HG02938 (cell line): ENCODE results near the gene CACNA2D1.
"Not testable (repeated sequence)": the region's sequence is repeated elsewhere in the genome, so short reads cannot be mapped to it uniquely, and the experiment has no call there.

Experiments
- ATAC-seq: cut with Tn5 transposase; IDR thresholded peaks from one replicate; pipeline ENCODE4 v1.9.1; 2021; ENCODE audit warnings: mild to moderate bottlenecking, moderate library complexity; ENCODE audit not compliant: unreplicated experiment

Gene CACNA2D1

DNA sequence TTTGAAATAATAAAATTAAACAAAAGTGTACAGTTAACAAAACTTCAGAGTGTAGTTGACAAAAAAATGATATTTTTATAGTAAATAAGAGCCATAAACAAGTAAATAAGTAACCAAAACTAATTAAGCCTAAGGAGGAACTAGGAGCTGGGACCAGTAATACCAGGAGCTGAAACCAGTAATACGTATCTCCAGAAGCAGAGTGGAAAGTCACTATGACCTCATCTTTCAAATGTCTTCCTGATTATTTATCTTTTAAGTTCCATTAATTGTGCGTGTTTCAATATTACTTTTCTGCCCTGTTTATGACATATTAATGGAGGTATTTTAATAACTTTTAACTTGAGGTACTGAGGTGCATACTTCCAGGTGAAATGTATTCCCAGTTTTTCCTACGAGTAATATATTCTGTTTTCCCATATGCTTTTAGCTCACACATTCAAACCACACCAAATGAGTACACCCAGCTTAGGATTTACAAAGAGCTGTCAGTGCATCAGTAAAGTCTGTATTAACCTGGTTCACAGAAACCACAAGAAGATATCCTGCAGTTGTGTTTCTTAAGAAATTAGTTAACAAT is 390.0 kb downstream of the CACNA2D1 start:
- no peak for ATAC-seq

DNA sequence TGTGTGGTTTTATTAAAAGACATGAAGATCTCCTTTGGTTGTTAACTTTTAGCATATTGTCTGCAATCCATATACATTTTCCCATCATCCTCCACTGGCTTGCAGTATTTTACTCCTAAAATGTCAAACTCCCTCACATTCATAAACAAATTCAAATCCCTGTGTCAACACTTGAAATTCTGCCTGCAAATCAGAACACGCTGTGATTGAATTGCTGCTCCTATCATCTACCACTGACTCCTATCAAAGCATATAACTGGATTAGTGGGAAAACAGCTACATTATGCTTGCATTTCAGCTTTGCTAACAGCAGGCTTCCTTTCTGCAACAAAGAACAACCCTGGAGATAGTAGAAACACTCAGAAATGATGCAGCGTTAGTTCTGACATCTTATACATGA is 392.0 kb downstream of the CACNA2D1 start:
- no peak for ATAC-seq

- ATAC-seq = no peak
These were observed 392.8 kb downstream of the CACNA2D1 start for GRCh38 chr7:82050792-82051191.

GRCh38 chr7:82049891-82050533 is 393.6 kb downstream of the CACNA2D1 start:
- no peak for ATAC-seq

GRCh38 chr7:82049442-82049841 is 394.1 kb downstream of the CACNA2D1 start:
- ATAC-seq = no peak

- no peak for ATAC-seq
These were observed 399.0 kb downstream of the CACNA2D1 start for GRCh38 chr7:82044497-82045080.

GRCh38 chr7:82039621-82040020 is 404.0 kb downstream of the CACNA2D1 start:
- no peak for ATAC-seq

DNA sequence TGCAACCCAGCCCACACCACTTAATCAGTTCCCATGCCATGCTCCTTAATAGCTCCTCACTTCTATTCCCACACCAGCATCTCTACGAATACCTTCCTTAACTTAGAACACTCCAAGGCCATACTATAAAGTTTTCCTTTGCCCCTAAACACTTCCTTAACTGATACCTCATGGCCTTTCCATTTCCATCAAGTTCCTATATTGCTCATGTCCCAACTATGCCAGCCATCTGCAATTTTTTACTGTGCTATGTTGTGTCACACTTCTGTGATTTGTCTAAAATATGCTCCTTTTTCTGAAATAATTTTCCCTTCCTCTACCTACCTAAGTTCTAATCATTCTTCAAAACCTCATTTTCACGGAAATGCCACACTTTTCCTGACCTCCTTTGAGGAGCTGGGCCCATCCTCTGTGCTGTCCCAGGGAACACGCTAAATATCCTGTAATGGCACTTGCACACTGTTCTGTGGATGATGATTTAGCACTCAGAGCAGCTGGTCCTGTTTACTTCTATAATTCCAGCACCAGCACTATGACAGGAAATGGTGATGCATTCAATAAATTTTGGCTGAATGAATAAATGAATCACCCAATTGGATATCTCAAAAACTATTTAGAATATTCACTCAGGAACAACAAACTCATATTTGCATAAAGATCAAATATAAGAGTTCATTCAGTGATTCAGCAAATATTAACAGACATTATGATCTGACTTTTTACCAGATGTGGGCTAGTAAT is 407.3 kb downstream of the CACNA2D1 start:
- no peak for ATAC-seq

GRCh38 chr7:82035456-82035855 is 408.1 kb downstream of the CACNA2D1 start:
- no peak for ATAC-seq

DNA sequence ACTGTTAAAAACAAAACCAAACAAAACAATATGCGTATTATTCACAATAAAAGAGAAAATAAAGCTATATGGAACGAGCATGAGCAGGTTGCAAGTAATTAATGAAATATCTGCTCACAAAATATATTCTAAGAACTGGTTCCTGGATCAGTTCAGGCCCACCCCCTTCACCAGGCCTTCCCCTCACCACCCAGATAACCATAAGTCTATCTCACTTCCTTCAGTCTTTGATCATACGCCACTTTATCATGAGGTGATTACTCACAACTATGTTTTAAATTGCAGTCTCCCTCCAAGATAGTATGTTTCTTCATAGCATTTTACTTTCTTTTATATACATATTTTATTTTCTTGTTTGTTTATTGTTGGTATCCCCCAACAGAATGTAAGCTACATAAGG is 410.7 kb downstream of the CACNA2D1 start:
- no peak for ATAC-seq

DNA sequence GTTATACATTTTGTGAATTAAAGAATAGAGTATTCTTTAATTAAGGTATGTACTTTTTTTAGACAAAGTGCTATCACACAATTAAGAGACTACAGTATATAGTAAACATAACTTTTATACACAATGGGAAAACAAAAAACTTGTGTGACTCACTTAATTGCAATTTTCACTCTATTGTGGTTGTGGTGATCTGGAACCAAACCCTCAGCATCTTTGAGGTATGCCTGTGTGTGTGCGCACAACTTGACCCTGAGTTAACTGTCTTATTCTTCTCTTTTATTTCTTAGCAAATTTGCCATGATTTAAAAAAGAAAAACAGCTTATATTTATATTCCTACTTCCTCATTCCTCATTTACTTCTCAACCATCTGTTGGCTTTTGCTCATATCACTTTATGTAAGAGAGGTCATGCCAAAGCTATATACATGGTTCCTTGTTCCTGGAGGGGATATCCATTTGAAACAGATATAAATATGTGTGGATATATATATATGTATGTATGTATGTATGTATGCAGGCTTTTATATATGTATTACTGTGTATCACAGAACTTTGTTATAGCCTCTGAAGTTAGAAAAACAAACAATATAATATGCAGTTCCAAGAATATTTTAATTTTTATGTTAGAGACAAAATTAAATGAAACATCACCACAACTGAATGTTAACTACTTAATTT is 414.2 kb downstream of the CACNA2D1 start:
- no peak for ATAC-seq

DNA sequence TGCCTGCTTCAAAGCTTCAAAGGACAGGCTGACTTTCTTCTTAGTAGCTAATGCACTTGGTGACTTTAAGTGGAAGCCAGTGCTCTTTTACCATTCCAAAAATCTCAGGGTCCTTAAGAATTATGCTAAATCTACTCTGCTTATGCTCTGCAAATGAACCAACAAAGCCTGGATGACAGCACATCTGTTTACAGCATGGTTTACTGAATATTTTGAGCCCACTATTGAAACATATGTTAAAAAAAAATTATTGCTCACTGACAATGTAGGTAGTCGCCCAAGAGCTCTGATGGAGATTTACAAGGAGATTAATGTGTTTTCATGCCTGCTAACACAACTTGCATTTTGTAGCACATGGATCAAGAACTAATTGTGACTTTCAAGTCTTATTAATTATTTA is 415.5 kb downstream of the CACNA2D1 start:
- no peak for ATAC-seq

- ATAC-seq = no peak
These were observed 421.9 kb downstream of the CACNA2D1 start for GRCh38 chr7:82021713-82022112.

DNA sequence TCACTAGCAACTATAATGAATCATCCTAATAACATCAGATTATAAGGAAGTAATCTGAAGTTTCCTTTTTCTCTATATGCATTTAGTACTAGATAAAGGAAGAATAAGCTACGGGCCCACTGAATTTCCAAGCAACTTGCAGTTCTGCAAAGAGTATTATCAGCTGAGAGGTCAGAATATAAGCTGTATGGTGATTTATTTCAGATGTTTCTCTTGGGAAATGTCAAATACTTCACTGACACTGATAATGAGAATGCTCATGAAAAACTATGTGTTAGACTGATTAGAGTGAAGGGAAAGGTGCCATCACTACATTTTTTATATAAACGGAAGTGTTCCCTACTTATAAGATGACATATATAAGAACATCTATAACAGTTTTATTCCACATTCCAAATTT is 422.5 kb downstream of the CACNA2D1 start:
- no peak for ATAC-seq

- no peak for ATAC-seq
These were observed 423.8 kb downstream of the CACNA2D1 start for GRCh38 chr7:82019551-82020475.

GRCh38 chr7:82018226-82018625 is 425.4 kb downstream of the CACNA2D1 start:
- ATAC-seq = no peak

DNA sequence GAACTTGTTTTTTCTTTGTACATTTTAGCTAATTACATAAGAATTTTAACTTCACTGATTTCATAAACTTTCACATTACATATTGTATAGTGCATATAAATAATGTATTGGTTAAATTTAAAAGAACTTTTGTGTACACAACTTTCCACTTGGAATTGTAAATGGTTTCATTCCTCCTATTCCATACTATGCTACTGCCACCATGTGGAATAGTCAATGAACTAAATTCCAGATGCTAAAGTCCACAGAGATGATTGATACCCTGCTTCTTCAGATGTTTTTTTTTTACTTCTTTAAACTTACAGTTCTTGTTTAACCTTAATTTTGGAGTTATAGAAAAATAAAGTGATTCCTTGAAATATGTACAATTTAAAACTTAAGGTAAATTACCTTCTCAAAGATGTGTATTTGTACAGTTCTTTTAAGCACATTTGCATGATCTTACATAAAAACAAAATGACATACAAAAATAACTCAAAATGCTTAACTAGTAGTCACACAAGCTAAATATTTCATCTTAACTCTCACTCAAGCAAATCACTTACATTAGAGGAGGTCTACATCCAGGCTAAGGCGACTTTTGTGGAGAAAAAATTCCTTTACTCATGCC is 426.1 kb downstream of the CACNA2D1 start:
- ATAC-seq = no peak

GRCh38 chr7:82015751-82016150 is 427.8 kb downstream of the CACNA2D1 start:
- ATAC-seq = no peak

- ATAC-seq = not testable (repeated sequence)
These were observed 429.0 kb downstream of the CACNA2D1 start for GRCh38 chr7:82014574-82014973.

- ATAC-seq = no peak
These were observed 431.1 kb downstream of the CACNA2D1 start for GRCh38 chr7:82012453-82012852.
